Gastrocnemius medialis (tissue), 4 donors: ENCODE measurements around the gene HPCAL1. TPM values are rescaled to one million over a fixed set of nuclear protein-coding genes. Genes with fewer than 3 reads are reported as not detected.

Experiments
- ATAC-seq, 2 donors: fragments of 150-250 bp; one replicate each; pipeline ENCODE4 v1.9.1; 2016
- DNase-seq, 2 donors: peaks; one replicate each; pipeline ENCODE4 v3.0.0-alpha.2; 2019
- H3K27ac ChIP-seq, 4 donors: fragments of 200-600 bp; sonication (generic); 1 replicate in 1 of 4; 2 replicates in 3 of 4; pipeline ENCODE4 v1.5.1; 2016 to 2018; ENCODE audit warnings: mild to moderate bottlenecking in 2 of 4, moderate library complexity in 1 of 4
- H3K27me3 ChIP-seq, 3 donors: fragments of 200-600 bp; sonication (generic) in 2 of 3; 1 replicate in 1 of 3; 2 replicates in 2 of 3; pipeline versions ENCODE4 v1.5.1 to v1.6.0; 2016 to 2019; ENCODE audit warnings: mild to moderate bottlenecking in 1 of 3, moderate library complexity in 1 of 3
- H3K36me3 ChIP-seq, 2 donors: fragments of 200-600 bp; sonication (generic) in 1 of 2; one replicate each; pipeline ENCODE4 v1.5.1; 2017 to 2018
- H3K4me1 ChIP-seq, 2 donors: fragments of 200-600 bp; sonication (generic) in 1 of 2; one replicate each; pipeline ENCODE4 v1.5.1; 2016 to 2017; ENCODE audit warnings: mild to moderate bottlenecking in 2 of 2
- H3K4me3 ChIP-seq, 4 donors: fragments of 200-600 bp; sonication (generic) in 3 of 4; 1 replicate in 1 of 4; 2 replicates in 3 of 4; pipeline ENCODE4 v1.5.1; 2016 to 2019; ENCODE audit warnings: mild to moderate bottlenecking in 2 of 4
- H3K9me3 ChIP-seq, 3 donors: fragments of 200-600 bp; sonication (generic) in 2 of 3; 1 replicate in 1 of 3; 2 replicates in 2 of 3; pipeline ENCODE4 v1.5.1; 2016 to 2019
- POLR2A ChIP-seq, 2 donors: fragments of 450-650 bp; IDR thresholded peaks; one replicate each; pipeline ENCODE4 v1.6.1; 2017; ENCODE audit warnings: antibody characterized with exemption in 2 of 2, mild to moderate bottlenecking in 2 of 2, moderate library complexity in 2 of 2
- in situ Hi-C, 4 donors: fragments of 200-750 bp; cut with MboI; loops; one replicate each; pipeline versions ENCODE4 v1.15.0 to v1.8.0; 2017; ENCODE audit warnings: low sequenced_read_pairs in 4 of 4
- intact Hi-C: fragments of 100-400 bp; cut with DNase I; formaldehyde crosslinking; loops from one replicate; pipeline ENCODE4 v1.15.1; 2023; ENCODE audit warnings: low total_unique reads
- total RNA-seq, 4 donors: library from RNA; depleted of rRNA; stranded (reverse); fragments of >200 nt; gene quantifications; one replicate each; pipeline versions ENCODE4 v1.1.0 to v1.2.3, GENCODE V29; 2016
- TF ChIP-seq, protein P1 (sequence below), 5 experiments: fragments of 450-650 bp in 3 of 5; fragments of 200-600 bp in 2 of 5; sonication (generic) in 2 of 5; IDR thresholded peaks in 4 of 5; conservative IDR thresholded peaks in 1 of 5; 1 replicate in 4 of 5; 2 replicates in 1 of 5; pipeline ENCODE4 v1.5.1; 2016 to 2019; ENCODE audit warnings: antibody characterized with exemption in 5 of 5, mild to moderate bottlenecking in 3 of 5, moderate library complexity in 3 of 5

The HPCAL1 gene
- total RNA-seq, 4 donors from 2014 or later = 29.0 to 45.5 (median 34.5) TPM

DNA sequence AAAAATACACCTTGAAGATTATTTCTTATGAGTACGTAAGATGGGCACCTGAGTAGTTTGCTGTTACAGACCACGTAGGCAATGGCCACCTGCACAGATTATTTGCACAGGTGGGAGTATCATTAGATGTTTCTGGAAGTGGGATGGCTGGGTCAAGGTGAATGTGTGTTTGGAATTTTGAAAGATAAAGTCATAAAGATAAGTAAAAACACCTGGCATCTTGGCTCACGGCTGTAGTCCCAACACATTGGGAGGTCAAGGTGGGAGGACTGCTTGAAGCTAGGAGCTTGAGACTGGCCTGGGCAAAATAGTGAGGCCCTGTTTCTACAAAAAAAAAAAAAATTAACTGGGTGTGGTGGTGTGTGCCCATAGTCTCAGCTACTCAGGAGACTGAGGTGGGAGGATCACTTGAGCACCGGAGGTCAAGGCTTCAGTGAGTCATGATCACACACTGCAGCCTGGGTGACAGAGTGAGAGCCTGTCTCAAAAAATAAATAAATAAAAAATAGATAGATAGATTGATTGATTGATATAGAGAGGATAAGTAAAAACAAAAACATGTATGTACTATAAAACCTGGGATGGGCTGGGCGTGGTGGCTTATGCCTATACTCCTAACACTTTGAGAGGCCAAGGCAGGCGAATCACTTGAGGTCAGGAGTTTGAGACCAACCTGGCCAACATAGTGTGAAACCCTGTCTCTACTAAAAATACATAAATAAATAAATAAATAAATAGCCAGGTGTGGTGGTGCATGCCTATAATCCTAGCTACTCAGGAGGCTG, 115.0 kb downstream of the HPCAL1 start:
- H3K9me3 ChIP-seq = no peaks in the 10 kb centered on the region
- no peak for TF ChIP-seq POLR2A (IDR thresholded peaks at IDR 0.05)
- in situ Hi-C loops (loop anchor here in 2 of 4 donors (10.0 kb wide), 2 partner anchors 283 to 293 kb away; partner anchors contain the start of gene RRM2 (in 1 of the 2)), intact Hi-C loops (no loop called here)
- H3K27me3 ChIP-seq = no peaks in the 10 kb centered on the region
- DNase-seq = no peak
- no peak overlapping the region for H3K27ac ChIP-seq
- no peak for ATAC-seq
- H3K4me3 ChIP-seq = no peak overlapping the region
- H3K4me1 ChIP-seq = no peaks in the 10 kb centered on the region
- H3K36me3 ChIP-seq = no peaks in the 10 kb centered on the region

DNA sequence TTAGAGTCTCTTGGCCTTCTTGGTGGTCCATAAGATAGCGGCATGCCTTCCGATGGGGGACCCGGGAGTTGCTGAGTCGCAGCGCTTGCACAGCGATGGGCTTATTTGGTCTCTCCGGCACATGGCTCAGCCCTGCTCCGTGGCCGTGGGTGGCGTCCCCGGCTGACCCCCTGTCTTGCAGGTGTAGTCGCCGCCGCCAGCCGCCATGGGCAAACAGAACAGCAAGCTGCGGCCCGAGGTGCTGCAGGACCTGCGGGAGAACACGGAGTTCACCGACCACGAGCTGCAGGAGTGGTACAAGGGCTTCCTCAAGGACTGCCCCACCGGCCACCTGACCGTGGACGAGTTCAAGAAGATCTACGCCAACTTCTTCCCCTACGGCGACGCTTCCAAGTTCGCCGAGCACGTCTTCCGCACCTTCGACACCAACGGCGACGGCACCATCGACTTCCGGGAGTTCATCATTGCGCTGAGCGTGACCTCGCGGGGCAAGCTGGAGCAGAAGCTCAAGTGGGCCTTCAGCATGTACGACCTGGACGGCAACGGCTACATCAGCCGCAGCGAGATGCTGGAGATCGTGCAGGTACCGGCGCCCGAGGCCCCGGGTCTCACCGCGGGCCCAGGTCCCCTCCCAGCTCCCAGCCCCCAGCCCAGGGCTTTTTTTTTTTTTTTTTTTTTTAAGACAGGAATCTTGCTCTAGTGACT, 117.0 kb downstream of the HPCAL1 start:
- Histone ChIP-seq H3K4me1 (no peaks in the 10 kb centered on the region), H3K27ac (no peak overlapping the region), H3K36me3 (no peaks in the 10 kb centered on the region), H3K4me3 (no peak overlapping the region), H3K27me3 (no peaks in the 10 kb centered on the region), H3K9me3 (no peaks in the 10 kb centered on the region)
- in situ Hi-C loops = loop anchor here in 2 of 4 donors (10.0 kb wide), 2 partner anchors 285 to 295 kb away; partner anchors contain the start of gene RRM2 (in 1 of the 2)
- intact Hi-C loops = no loop called here
- ATAC-seq (no peak), DNase-seq (no peak)
- no peak for TF ChIP-seq POLR2A (IDR thresholded peaks at IDR 0.05)
- TF ChIP-seq, protein P1, sequence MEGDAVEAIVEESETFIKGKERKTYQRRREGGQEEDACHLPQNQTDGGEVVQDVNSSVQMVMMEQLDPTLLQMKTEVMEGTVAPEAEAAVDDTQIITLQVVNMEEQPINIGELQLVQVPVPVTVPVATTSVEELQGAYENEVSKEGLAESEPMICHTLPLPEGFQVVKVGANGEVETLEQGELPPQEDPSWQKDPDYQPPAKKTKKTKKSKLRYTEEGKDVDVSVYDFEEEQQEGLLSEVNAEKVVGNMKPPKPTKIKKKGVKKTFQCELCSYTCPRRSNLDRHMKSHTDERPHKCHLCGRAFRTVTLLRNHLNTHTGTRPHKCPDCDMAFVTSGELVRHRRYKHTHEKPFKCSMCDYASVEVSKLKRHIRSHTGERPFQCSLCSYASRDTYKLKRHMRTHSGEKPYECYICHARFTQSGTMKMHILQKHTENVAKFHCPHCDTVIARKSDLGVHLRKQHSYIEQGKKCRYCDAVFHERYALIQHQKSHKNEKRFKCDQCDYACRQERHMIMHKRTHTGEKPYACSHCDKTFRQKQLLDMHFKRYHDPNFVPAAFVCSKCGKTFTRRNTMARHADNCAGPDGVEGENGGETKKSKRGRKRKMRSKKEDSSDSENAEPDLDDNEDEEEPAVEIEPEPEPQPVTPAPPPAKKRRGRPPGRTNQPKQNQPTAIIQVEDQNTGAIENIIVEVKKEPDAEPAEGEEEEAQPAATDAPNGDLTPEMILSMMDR (IDR thresholded peaks at IDR 0.05 in 4 of 5, conservative IDR thresholded peaks at IDR 0.05 in 1 of 5) = no peak

DNA sequence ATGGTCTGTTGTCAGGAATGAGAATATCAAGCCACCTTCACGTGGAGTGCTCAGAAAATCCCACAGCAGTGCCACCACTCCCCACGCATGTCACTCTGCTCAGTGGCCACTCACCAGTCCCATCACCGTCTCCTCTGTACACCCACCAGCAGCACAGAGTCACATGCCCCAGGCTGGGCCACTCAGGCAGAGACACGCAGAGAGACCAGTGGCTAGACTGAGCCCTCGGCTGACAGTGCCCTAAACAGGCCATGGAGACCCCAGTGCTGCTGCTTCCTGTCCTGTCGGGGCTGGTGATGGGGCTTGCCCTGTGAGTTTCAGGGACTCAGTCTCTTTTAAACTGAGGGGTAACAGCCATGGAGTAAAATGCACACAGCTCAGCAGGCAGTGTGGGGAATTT, 119.5 kb downstream of the HPCAL1 start:
- intact Hi-C loops (no loop called here), in situ Hi-C loops (no loop called here)
- Histone ChIP-seq H3K9me3 (no peaks in the 10 kb centered on the region), H3K4me3 (no peak overlapping the region), H3K36me3 (no peaks in the 10 kb centered on the region), H3K4me1 (no peaks in the 10 kb centered on the region), H3K27me3 (no peaks in the 10 kb centered on the region), H3K27ac (no peak overlapping the region)
- TF ChIP-seq, protein P1 (IDR thresholded peaks at IDR 0.05 in 4 of 5, conservative IDR thresholded peaks at IDR 0.05 in 1 of 5) = no peak
- TF ChIP-seq POLR2A (IDR thresholded peaks at IDR 0.05) = no peak
- ATAC-seq (no peak), DNase-seq (no peak)

DNA sequence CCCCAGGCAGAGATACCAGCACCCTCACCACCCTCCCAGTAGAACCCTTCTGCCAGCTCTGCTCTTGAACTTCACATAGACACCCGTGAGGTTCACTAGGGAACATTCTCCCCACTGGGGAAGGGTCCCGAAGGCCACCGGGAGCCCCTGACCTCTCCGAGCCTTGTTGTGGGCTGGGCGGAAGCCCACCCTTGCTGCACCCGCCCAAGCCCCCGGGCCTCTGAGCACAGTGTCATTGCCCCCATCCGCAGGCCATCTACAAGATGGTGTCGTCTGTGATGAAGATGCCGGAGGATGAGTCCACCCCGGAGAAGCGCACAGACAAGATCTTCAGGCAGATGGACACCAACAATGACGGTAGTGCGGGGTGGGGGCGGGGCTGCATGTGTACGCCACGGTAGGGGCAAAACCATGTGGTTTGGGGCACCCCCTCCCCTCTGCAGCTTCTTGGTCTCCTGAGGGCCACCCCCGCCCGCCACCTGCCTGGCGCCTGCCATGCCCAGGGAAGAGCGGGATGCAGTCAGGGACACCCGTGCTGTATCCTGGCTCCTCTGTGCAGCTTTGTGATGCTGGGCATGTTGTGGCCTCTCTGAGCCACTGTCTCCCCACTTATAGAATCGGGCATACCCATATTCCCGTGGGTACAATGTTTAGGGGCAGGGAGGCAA, 120.2 kb downstream of the HPCAL1 start:
- intact Hi-C loops = no loop called here
- no peaks in the 10 kb centered on the region for H3K36me3 ChIP-seq
- in situ Hi-C loops = no loop called here

More for the DNA sequence above, 120.2 kb downstream of the HPCAL1 start:
- ATAC-seq (no peak), DNase-seq (no peak)
- no peaks in the 10 kb centered on the region for H3K4me1 ChIP-seq
- no peaks in the 10 kb centered on the region for H3K27me3 ChIP-seq
- TF ChIP-seq POLR2A (IDR thresholded peaks at IDR 0.05) = no peak
- TF ChIP-seq, protein P1 (IDR thresholded peaks at IDR 0.05 in 4 of 5, conservative IDR thresholded peaks at IDR 0.05 in 1 of 5) = no peak
- H3K27ac ChIP-seq = no peak overlapping the region
- H3K9me3 ChIP-seq = no peaks in the 10 kb centered on the region
- no peak overlapping the region for H3K4me3 ChIP-seq
